ENCODE measurements around the gene SYMPK. TPM values are rescaled to one million over a fixed set of nuclear protein-coding genes. Genes with fewer than 3 reads are reported as not detected.

The SYMPK gene
- total RNA-seq, 1 donor from 2014 or later = 70.0 TPM

- no peak overlapping the region for H3K4me3 Mint-ChIP-seq (ENCODE audit: unreplicated experiment)
- H3K27ac ChIP-seq (ENCODE audit: low read depth, low read length) = no peak overlapping the region
- H3K4me1 Mint-ChIP-seq (ENCODE audit: low read depth, unreplicated experiment) = peaks cover 16% of the 10 kb centered on the region
- H4K20me1 ChIP-seq (ENCODE audit: insufficient read depth, low read length) = peaks cover 60% of the 10 kb centered on the region
- no peaks in the 10 kb centered on the region for H3K27me3 ChIP-seq (ENCODE audit: insufficient read depth, low read length)
- FAIRE-seq (no peak), DNase-seq (ENCODE audit: low read depth) (no peak)
- H3K36me3 ChIP-seq (ENCODE audit: insufficient read depth, low read length) = peaks cover 13% of the 10 kb centered on the region
- H3K27me3 Mint-ChIP-seq (ENCODE audit: low read depth, unreplicated experiment) = no peaks in the 10 kb centered on the region
- H3K4me1 ChIP-seq (ENCODE audit: insufficient read depth, low read length) = peaks cover 14% of the 10 kb centered on the region
- TF ChIP-seq EZH2 (IDR thresholded peaks at IDR 0.05; ENCODE audit: insufficient read depth, low read length) = no peak
- TF ChIP-seq, protein P1, sequence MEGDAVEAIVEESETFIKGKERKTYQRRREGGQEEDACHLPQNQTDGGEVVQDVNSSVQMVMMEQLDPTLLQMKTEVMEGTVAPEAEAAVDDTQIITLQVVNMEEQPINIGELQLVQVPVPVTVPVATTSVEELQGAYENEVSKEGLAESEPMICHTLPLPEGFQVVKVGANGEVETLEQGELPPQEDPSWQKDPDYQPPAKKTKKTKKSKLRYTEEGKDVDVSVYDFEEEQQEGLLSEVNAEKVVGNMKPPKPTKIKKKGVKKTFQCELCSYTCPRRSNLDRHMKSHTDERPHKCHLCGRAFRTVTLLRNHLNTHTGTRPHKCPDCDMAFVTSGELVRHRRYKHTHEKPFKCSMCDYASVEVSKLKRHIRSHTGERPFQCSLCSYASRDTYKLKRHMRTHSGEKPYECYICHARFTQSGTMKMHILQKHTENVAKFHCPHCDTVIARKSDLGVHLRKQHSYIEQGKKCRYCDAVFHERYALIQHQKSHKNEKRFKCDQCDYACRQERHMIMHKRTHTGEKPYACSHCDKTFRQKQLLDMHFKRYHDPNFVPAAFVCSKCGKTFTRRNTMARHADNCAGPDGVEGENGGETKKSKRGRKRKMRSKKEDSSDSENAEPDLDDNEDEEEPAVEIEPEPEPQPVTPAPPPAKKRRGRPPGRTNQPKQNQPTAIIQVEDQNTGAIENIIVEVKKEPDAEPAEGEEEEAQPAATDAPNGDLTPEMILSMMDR (IDR thresholded peaks at IDR 0.05; ENCODE audit: insufficient read depth, low read depth, low read length) = no peak
- no peak overlapping the region for H3K27ac Mint-ChIP-seq (ENCODE audit: unreplicated experiment)
- peaks cover 2% of the 10 kb centered on the region for H3K9me3 Mint-ChIP-seq (ENCODE audit: unreplicated experiment)
- H3K79me2 ChIP-seq (ENCODE audit: insufficient read depth, low read length) = peaks cover 3% of the 10 kb centered on the region
- no peak overlapping the region for H3K9ac ChIP-seq (ENCODE audit: low read length)
- H3K9me3 ChIP-seq (ENCODE audit: insufficient read depth, low read depth, low read length) = no peaks in the 10 kb centered on the region
- H3K4me2 ChIP-seq (ENCODE audit: low read length) = no peak overlapping the region
- H3K36me3 Mint-ChIP-seq (ENCODE audit: low read depth, unreplicated experiment) = peaks cover 21% of the 10 kb centered on the region
- no peak overlapping the region for H2AFZ ChIP-seq (ENCODE audit: low read depth, low read length)
- no peak overlapping the region for H3K4me3 ChIP-seq (ENCODE audit: insufficient read depth, low read depth, low read length)
Measured at GRCh38 chr19:45778010-45778661, 84.8 kb downstream of the SYMPK start.

DNA sequence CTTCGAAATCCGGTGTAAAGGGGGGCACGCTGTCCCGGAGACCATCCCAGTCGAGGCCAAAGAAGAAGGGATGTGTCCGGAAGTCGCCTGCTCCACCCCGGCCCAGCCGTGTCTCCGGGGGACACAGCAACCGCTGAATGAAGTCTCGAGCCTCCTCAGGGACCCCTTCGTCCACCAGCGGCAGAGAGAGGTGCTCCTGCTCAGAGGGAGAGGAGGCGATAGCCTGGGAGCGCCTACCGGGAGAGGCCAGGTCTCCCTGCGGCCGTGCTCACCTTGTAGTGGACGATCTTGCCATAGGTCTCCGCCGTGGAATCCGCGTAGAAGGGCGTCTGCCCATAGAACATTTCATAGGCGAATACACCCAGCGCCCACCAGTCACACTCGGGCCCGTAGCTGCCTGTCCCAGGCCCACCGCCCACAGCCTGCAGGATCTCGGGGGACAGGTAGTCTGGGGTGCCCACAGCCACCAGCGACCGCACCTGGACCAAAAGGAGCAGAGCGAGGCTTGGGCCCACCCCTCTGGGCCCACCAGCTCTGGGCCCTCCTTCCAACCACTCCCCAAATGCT, 85.5 kb downstream of the SYMPK start:
- H3K9me3 Mint-ChIP-seq (ENCODE audit: unreplicated experiment) = peaks cover 2% of the 10 kb centered on the region
- no peak for TF ChIP-seq EZH2 (IDR thresholded peaks at IDR 0.05; ENCODE audit: insufficient read depth, low read length)
- TF ChIP-seq, protein P1 (IDR thresholded peaks at IDR 0.05; ENCODE audit: insufficient read depth, low read depth, low read length) = no peak

GRCh38 chr19:45774765-45775164, 88.2 kb downstream of the SYMPK start:
- Histone ChIP-seq H3K4me3 (ENCODE audit: insufficient read depth, low read depth, low read length) (no peak overlapping the region), H3K27ac (ENCODE audit: low read depth, low read length) (no peak overlapping the region), H3K9ac (ENCODE audit: low read length) (no peak overlapping the region), H3K4me1 (ENCODE audit: insufficient read depth, low read length) (peaks cover 7% of the 10 kb centered on the region), H3K4me2 (ENCODE audit: low read length) (no peak overlapping the region), H3K9me3 (ENCODE audit: insufficient read depth, low read depth, low read length) (no peaks in the 10 kb centered on the region), H2AFZ (ENCODE audit: low read depth, low read length) (no peak overlapping the region), H3K79me2 (ENCODE audit: insufficient read depth, low read length) (no peaks in the 10 kb centered on the region), H3K36me3 (ENCODE audit: insufficient read depth, low read length) (peaks cover 14% of the 10 kb centered on the region), H4K20me1 (ENCODE audit: insufficient read depth, low read length) (peaks cover 52% of the 10 kb centered on the region), H3K27me3 (ENCODE audit: insufficient read depth, low read length) (no peaks in the 10 kb centered on the region)
- Mint-ChIP-seq H3K4me1 (ENCODE audit: low read depth, unreplicated experiment) (peaks cover 16% of the 10 kb centered on the region), H3K36me3 (ENCODE audit: low read depth, unreplicated experiment) (peaks cover 24% of the 10 kb centered on the region), H3K4me3 (ENCODE audit: unreplicated experiment) (no peak overlapping the region), H3K27me3 (ENCODE audit: low read depth, unreplicated experiment) (no peaks in the 10 kb centered on the region), H3K9me3 (ENCODE audit: unreplicated experiment) (peaks cover 2% of the 10 kb centered on the region), H3K27ac (ENCODE audit: unreplicated experiment) (no peak overlapping the region)
- FAIRE-seq (no peak), DNase-seq (ENCODE audit: low read depth) (no peak)
- no peak for TF ChIP-seq EZH2 (IDR thresholded peaks at IDR 0.05; ENCODE audit: insufficient read depth, low read length)
- TF ChIP-seq, protein P1 (IDR thresholded peaks at IDR 0.05; ENCODE audit: insufficient read depth, low read depth, low read length) = no peak

More for the DNA sequence above, 85.5 kb downstream of the SYMPK start:
- peaks cover 14% of the 10 kb centered on the region for H3K4me1 Mint-ChIP-seq (ENCODE audit: low read depth, unreplicated experiment)
- H3K9ac ChIP-seq (ENCODE audit: low read length) = no peak overlapping the region
- H3K4me2 ChIP-seq (ENCODE audit: low read length) = no peak overlapping the region
- FAIRE-seq = no peak
- no peak for DNase-seq (ENCODE audit: low read depth)
- peaks cover 3% of the 10 kb centered on the region for H3K79me2 ChIP-seq (ENCODE audit: insufficient read depth, low read length)
- peaks cover 14% of the 10 kb centered on the region for H3K36me3 ChIP-seq (ENCODE audit: insufficient read depth, low read length)
- H3K27ac ChIP-seq (ENCODE audit: low read depth, low read length) = no peak overlapping the region
- peaks cover 10% of the 10 kb centered on the region for H3K4me1 ChIP-seq (ENCODE audit: insufficient read depth, low read length)
- no peak overlapping the region for H2AFZ ChIP-seq (ENCODE audit: low read depth, low read length)
- H3K36me3 Mint-ChIP-seq (ENCODE audit: low read depth, unreplicated experiment) = peaks cover 21% of the 10 kb centered on the region
- H3K27me3 ChIP-seq (ENCODE audit: insufficient read depth, low read length) = no peaks in the 10 kb centered on the region
- H3K4me3 Mint-ChIP-seq (ENCODE audit: unreplicated experiment) = no peak overlapping the region
- H3K27me3 Mint-ChIP-seq (ENCODE audit: low read depth, unreplicated experiment) = no peaks in the 10 kb centered on the region
- H3K27ac Mint-ChIP-seq (ENCODE audit: unreplicated experiment) = no peak overlapping the region
- peaks cover 61% of the 10 kb centered on the region for H4K20me1 ChIP-seq (ENCODE audit: insufficient read depth, low read length)
- no peak overlapping the region for H3K4me3 ChIP-seq (ENCODE audit: insufficient read depth, low read depth, low read length)
- no peaks in the 10 kb centered on the region for H3K9me3 ChIP-seq (ENCODE audit: insufficient read depth, low read depth, low read length)
